HepG2 (cell line): ENCODE measurements around the gene LHPP. TPM values are rescaled to one million over a fixed set of nuclear protein-coding genes. Genes with fewer than 3 reads are reported as not detected.

Experiments used
- AGO1 ChIP-seq: fragments of 200-400 bp; formaldehyde crosslinking; IDR thresholded peaks from 2 replicates; pipeline ENCODE4 v1.6.1; 2017; ENCODE audit warnings: mild to moderate bottlenecking, low read depth, low read length, moderate library complexity; ENCODE audit not compliant: poor library complexity, severe bottlenecking
- ATM ChIP-seq: fragments of 450-650 bp; IDR thresholded peaks from 2 replicates; pipeline ENCODE4 v1.7.1; 2017; ENCODE audit warnings: mild to moderate bottlenecking, borderline replicate concordance
- HMG20B ChIP-seq: conservative IDR thresholded peaks from 2 replicates; pipeline ENCODE4 v1.6.1; 2016; ENCODE audit warnings: missing genetic modification reagents, missing compliant biosample characterization
- KDM5A ChIP-seq: fragments of 200-600 bp; sonication (generic); IDR thresholded peaks from 2 replicates; pipeline ENCODE4 v1.7.0; 2018; ENCODE audit warnings: antibody characterized with exemption, mild to moderate bottlenecking, low read length, borderline replicate concordance
- KLF12 ChIP-seq: sonication (generic); formaldehyde crosslinking; IDR thresholded peaks from 2 replicates; pipeline ENCODE4 v1.4.0; 2020; ENCODE audit warnings: missing genetic modification reagents, borderline replicate concordance
- MLLT10 ChIP-seq: sonication (generic); formaldehyde crosslinking; IDR thresholded peaks from 2 replicates; pipeline ENCODE4 v1.4.0; 2020; ENCODE audit warnings: missing genetic modification reagents
- PHF20 ChIP-seq: sonication (generic); formaldehyde crosslinking; IDR thresholded peaks from 2 replicates; pipeline ENCODE4 v1.5.0; 2020; ENCODE audit warnings: mild to moderate bottlenecking, missing genetic modification reagents
- PPARG ChIP-seq: conservative IDR thresholded peaks from 2 replicates; pipeline ENCODE4 v1.6.1; 2016; ENCODE audit warnings: missing biosample characterization, missing genetic modification reagents
- RBM22 ChIP-seq: fragments of 200-400 bp; formaldehyde crosslinking; optimal IDR thresholded peaks from 2 replicates; pipeline ENCODE3; 2017; ENCODE audit warnings: mild to moderate bottlenecking, low read length, moderate library complexity
- SATB2 ChIP-seq: sonication (generic); formaldehyde crosslinking; IDR thresholded peaks from 2 replicates; pipeline ENCODE4 v1.5.0; 2020; ENCODE audit warnings: missing genetic modification reagents
- SRSF1 ChIP-seq: fragments of 200-400 bp; formaldehyde crosslinking; optimal IDR thresholded peaks from 2 replicates; pipeline ENCODE3; 2017; ENCODE audit warnings: mild to moderate bottlenecking, low read depth, low read length, moderate library complexity
- SRSF4 ChIP-seq: fragments of 200-400 bp; formaldehyde crosslinking; IDR thresholded peaks from one replicate; pipeline ENCODE4 v1.6.1; 2018; ENCODE audit warnings: mild to moderate bottlenecking, low read depth, low read length, moderate library complexity; ENCODE audit not compliant: poor library complexity, severe bottlenecking
- TCF7 ChIP-seq: sonication (generic); IDR thresholded peaks from 2 replicates; pipeline ENCODE4 v1.6.1; 2016; ENCODE audit warnings: antibody characterized with exemption, low read depth
- ZBTB7B ChIP-seq: sonication (generic); formaldehyde crosslinking; IDR thresholded peaks from 2 replicates; pipeline ENCODE4 v1.4.0; 2020; ENCODE audit warnings: missing genetic modification reagents
- ZFYVE20 ChIP-seq: sonication (generic); formaldehyde crosslinking; IDR thresholded peaks from 2 replicates; pipeline ENCODE4 v1.8.0; 2023; ENCODE audit warnings: low read depth, mild to moderate bottlenecking, moderate library complexity, missing genetic modification reagents, borderline replicate concordance
- ZNF263 ChIP-seq: sonication (generic); formaldehyde crosslinking; IDR thresholded peaks from 2 replicates; pipeline ENCODE4 v1.4.0; 2020; ENCODE audit warnings: missing genetic modification reagents
- ZNF317 ChIP-seq: sonication (generic); formaldehyde crosslinking; IDR thresholded peaks from 2 replicates; pipeline ENCODE4 v1.5.0; 2020; ENCODE audit warnings: mild to moderate bottlenecking, missing genetic modification reagents
- ZNF432 ChIP-seq: sonication (generic); formaldehyde crosslinking; IDR thresholded peaks from 2 replicates; pipeline ENCODE4 v1.5.0; 2020; ENCODE audit warnings: missing genetic modification reagents, mild to moderate bottlenecking, borderline replicate concordance
- ZNF577 ChIP-seq: sonication (generic); formaldehyde crosslinking; IDR thresholded peaks from 2 replicates; pipeline ENCODE4 v1.4.0; 2020; ENCODE audit warnings: mild to moderate bottlenecking, low read depth, missing genetic modification reagents, borderline replicate concordance
- polyA plus RNA-seq, 8 experiments: library from polyadenylated mRNA; depleted of rRNA in 3 of 8; stranded (reverse) in 7 of 8; unstranded in 1 of 8; fragments of >200 nt; fragmentation: Illumina TruSeq in 4 of 8; extraction: Trizol in 4 of 8; gene quantifications; 2 replicates each; pipeline versions ENCODE4 v1.2.1 to v1.2.3, GENCODE V29; 2011 to 2016; ENCODE audit warnings: low read depth in 4 of 8, missing spikeins in 1 of 8, mixed read lengths in 1 of 8; ENCODE audit not compliant: insufficient read depth in 1 of 8
- total RNA-seq, 5 experiments: library from RNA; depleted of rRNA; stranded (reverse); fragments of >200 nt; fragmentation: Illumina TruSeq; extraction: Trizol; gene quantifications; 2 replicates each; pipeline ENCODE4 v1.2.3, GENCODE V29; 2016; ENCODE audit warnings: low read depth in 1 of 5
- TF ChIP-seq, protein P1 (sequence below): IDR thresholded peaks from 2 replicates; pipeline ENCODE4 v1.6.1; 2012; ENCODE audit warnings: inconsistent platforms
- TF ChIP-seq, protein P2 (sequence below): sonication (generic); formaldehyde crosslinking; IDR thresholded peaks from 2 replicates; pipeline ENCODE4 v1.4.0; 2020; ENCODE audit warnings: missing genetic modification reagents, borderline replicate concordance
- TF ChIP-seq, protein P3 (sequence below): sonication (generic); formaldehyde crosslinking; IDR thresholded peaks from 2 replicates; pipeline ENCODE4 v1.4.0; 2020; ENCODE audit warnings: missing genetic modification reagents

Gene LHPP
- total and polyA plus RNA-seq, 2 of the 13 experiments (the other 11 are each of a cell fraction or from before 2014, with no cell fraction given): 5.2 to 13.1 TPM

DNA sequence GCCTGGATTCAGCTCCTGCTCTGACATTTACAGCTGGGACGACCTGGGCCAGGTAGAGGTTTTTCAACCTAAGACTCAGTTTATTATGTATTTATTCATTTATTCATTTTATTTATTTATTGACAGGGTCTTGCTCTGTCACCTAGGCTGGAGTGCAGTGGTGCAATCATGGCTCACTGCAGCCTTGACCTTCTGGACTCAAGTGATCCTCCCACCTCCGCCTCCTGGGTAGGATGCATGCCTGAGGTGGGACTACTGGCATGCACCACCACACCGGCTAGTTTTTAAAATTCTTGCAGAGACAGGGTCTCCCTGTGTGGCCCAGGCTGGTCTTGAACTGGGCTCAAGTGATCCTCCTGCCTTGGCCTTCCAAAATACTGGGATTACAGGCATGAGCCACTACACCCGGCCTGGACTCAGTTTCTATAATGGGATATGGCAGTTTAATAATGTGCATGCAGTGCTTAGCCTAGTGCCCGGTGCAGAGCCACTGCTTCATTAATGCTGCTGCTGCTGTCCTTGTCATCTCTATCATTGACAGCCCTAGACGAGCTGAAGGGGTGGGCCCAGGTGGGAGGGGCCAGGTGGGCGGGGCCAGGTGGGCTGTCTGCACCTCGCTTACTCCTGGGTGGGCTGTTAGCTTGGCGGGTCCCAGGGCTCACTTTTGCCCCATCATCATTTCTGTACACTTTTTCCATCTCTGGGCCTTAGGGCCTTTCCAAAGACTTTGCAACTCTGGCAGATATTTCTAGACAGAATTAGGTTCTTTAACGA is 92.6 kb downstream of the LHPP start (continued):
- TF ChIP-seq AGO1 (no peak), PPARG (CRISPR knock-in tag) (no peak), KLF12 (CRISPR knock-in tag) (no peak), ZNF317 (CRISPR knock-in tag) (no peak), ZNF432 (CRISPR knock-in tag) (no peak), TCF7 (no peak), SRSF1 (no peak), SRSF4 (no peak), MLLT10 (no peak), PHF20 (CRISPR knock-in tag) (no peak), ZNF577 (CRISPR knock-in tag) (no peak), ZBTB7B (CRISPR knock-in tag) (no peak), KDM5A (no peak), SATB2 (CRISPR knock-in tag) (no peak), ZNF263 (CRISPR knock-in tag) (peak; percentile 54; the same call in 1 of the 2 replicates), ZFYVE20 (no peak), ATM (no peak), RBM22 (no peak), HMG20B (CRISPR knock-in tag) (no peak)
- TF ChIP-seq, protein P1, sequence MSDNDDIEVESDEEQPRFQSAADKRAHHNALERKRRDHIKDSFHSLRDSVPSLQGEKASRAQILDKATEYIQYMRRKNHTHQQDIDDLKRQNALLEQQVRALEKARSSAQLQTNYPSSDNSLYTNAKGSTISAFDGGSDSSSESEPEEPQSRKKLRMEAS: no peak
- TF ChIP-seq, protein P2, sequence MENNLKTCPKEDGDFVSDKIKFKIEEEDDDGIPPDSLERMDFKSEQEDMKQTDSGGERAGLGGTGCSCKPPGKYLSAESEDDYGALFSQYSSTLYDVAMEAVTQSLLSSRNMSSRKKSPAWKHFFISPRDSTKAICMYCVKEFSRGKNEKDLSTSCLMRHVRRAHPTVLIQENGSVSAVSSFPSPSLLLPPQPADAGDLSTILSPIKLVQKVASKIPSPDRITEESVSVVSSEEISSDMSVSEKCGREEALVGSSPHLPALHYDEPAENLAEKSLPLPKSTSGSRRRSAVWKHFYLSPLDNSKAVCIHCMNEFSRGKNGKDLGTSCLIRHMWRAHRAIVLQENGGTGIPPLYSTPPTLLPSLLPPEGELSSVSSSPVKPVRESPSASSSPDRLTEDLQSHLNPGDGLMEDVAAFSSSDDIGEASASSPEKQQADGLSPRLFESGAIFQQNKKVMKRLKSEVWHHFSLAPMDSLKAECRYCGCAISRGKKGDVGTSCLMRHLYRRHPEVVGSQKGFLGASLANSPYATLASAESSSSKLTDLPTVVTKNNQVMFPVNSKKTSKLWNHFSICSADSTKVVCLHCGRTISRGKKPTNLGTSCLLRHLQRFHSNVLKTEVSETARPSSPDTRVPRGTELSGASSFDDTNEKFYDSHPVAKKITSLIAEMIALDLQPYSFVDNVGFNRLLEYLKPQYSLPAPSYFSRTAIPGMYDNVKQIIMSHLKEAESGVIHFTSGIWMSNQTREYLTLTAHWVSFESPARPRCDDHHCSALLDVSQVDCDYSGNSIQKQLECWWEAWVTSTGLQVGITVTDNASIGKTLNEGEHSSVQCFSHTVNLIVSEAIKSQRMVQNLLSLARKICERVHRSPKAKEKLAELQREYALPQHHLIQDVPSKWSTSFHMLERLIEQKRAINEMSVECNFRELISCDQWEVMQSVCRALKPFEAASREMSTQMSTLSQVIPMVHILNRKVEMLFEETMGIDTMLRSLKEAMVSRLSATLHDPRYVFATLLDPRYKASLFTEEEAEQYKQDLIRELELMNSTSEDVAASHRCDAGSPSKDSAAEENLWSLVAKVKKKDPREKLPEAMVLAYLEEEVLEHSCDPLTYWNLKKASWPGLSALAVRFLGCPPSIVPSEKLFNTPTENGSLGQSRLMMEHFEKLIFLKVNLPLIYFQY (CRISPR knock-in tag): no peak
- TF ChIP-seq, protein P3, sequence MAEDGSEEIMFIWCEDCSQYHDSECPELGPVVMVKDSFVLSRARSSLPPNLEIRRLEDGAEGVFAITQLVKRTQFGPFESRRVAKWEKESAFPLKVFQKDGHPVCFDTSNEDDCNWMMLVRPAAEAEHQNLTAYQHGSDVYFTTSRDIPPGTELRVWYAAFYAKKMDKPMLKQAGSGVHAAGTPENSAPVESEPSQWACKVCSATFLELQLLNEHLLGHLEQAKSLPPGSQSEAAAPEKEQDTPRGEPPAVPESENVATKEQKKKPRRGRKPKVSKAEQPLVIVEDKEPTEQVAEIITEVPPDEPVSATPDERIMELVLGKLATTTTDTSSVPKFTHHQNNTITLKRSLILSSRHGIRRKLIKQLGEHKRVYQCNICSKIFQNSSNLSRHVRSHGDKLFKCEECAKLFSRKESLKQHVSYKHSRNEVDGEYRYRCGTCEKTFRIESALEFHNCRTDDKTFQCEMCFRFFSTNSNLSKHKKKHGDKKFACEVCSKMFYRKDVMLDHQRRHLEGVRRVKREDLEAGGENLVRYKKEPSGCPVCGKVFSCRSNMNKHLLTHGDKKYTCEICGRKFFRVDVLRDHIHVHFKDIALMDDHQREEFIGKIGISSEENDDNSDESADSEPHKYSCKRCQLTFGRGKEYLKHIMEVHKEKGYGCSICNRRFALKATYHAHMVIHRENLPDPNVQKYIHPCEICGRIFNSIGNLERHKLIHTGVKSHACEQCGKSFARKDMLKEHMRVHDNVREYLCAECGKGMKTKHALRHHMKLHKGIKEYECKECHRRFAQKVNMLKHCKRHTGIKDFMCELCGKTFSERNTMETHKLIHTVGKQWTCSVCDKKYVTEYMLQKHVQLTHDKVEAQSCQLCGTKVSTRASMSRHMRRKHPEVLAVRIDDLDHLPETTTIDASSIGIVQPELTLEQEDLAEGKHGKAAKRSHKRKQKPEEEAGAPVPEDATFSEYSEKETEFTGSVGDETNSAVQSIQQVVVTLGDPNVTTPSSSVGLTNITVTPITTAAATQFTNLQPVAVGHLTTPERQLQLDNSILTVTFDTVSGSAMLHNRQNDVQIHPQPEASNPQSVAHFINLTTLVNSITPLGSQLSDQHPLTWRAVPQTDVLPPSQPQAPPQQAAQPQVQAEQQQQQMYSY: no peak
